Measurements from ENCODE around the gene MYO15A.

Gene MYO15A

DNA sequence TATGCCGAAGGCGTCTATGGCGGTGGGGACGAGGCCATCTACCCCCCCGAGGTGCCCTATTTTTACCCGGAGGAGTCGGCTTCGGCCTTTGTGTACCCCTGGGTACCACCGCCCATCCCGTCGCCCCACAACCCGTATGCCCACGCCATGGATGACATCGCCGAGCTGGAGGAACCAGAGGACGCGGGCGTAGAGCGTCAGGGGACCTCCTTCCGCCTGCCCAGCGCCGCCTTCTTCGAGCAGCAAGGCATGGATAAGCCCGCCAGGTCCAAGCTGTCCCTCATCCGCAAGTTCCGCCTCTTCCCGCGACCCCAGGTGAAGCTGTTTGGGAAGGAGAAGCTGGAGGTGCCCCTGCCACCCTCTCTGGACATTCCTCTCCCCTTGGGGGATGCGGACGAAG is 11.4 kb downstream of the MYO15A start:
- no peaks in the 10 kb centered on the region for H3K4me1 ChIP-seq (ENCODE audit: insufficient read depth, low read length)
- no peaks in the 10 kb centered on the region for H3K36me3 ChIP-seq (ENCODE audit: insufficient read depth, low read depth, low read length)
- no peaks in the 10 kb centered on the region for H3K27me3 ChIP-seq (ENCODE audit: insufficient read depth, low read length)
- no peak overlapping the region for H3K9ac ChIP-seq (ENCODE audit: low read depth, low read length)
- H3K4me3 ChIP-seq (ENCODE audit: low read length), result no peak overlapping the region
- H3K9me3 ChIP-seq (ENCODE audit: insufficient read depth, low read depth, low read length), result no peaks in the 10 kb centered on the region; the same call in 1 of the 2 replicates
- H3K27ac ChIP-seq (ENCODE audit: low read length), result no peak overlapping the region

DNA sequence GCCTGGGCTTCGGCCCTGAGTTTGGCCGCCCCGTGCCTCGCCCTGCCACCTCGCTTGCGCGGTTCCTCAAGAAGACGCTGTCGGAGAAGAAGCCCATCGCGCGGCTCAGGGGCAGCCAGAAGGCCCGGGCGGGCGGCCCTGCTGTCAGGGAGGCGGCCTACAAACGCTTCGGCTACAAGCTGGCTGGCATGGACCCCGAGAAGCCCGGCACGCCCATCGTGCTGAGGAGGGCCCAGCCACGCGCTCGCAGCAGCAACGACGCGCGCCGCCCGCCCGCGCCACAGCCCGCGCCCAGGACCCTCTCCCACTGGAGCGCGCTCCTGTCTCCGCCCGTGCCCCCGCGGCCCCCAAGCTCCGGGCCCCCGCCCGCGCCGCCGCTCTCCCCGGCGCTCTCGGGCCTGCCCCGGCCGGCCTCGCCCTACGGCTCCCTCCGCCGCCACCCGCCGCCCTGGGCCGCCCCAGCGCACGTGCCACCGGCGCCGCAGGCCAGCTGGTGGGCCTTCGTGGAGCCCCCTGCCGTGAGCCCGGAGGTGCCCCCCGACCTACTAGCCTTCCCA is 12.0 kb downstream of the MYO15A start:
- Histone ChIP-seq H3K27ac (ENCODE audit: low read length) (no peak overlapping the region), H3K36me3 (ENCODE audit: insufficient read depth, low read depth, low read length) (no peaks in the 10 kb centered on the region), H3K9ac (ENCODE audit: low read depth, low read length) (no peak overlapping the region)

DNA sequence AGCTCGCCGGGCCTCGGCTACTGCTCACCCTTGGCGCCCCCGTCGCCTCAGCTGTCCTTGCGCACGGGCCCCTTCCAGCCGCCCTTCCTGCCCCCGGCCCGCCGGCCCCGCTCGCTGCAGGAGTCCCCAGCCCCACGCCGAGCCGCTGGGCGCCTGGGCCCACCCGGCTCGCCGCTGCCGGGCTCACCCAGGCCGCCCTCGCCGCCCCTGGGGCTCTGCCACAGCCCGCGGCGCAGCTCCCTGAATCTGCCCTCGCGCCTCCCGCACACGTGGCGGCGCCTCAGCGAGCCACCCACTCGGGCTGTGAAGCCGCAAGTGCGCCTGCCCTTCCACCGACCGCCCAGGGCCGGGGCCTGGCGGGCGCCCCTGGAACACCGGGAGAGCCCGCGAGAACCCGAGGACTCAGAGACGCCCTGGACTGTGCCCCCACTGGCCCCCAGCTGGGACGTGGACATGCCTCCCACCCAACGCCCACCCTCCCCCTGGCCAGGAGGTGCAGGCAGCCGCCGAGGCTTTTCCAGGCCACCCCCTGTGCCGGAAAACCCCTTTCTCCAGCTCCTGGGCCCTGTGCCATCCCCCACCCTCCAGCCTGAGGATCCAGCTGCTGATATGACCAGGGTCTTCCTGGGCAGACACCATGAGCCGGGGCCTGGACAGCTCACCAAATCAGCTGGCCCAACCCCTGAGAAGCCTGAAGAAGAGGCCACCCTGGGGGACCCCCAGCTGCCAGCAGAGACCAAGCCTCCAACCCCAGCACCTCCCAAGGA is 12.8 kb downstream of the MYO15A start:
- H3K4me1 ChIP-seq (ENCODE audit: insufficient read depth, low read length), result no peaks in the 10 kb centered on the region
- no peaks in the 10 kb centered on the region for H3K36me3 ChIP-seq (ENCODE audit: insufficient read depth, low read depth, low read length)
- H3K9ac ChIP-seq (ENCODE audit: low read depth, low read length), result no peak overlapping the region
- H3K4me3 ChIP-seq (ENCODE audit: low read length), result no peak overlapping the region
- no peaks in the 10 kb centered on the region; the same call in 1 of the 2 replicates for H3K9me3 ChIP-seq (ENCODE audit: insufficient read depth, low read depth, low read length)
- no peaks in the 10 kb centered on the region for H3K27me3 ChIP-seq (ENCODE audit: insufficient read depth, low read length)
- no peak overlapping the region for H3K27ac ChIP-seq (ENCODE audit: low read length)

More for the DNA sequence above, 12.0 kb downstream of the MYO15A start:
- Histone ChIP-seq H3K27me3 (ENCODE audit: insufficient read depth, low read length) (no peaks in the 10 kb centered on the region), H3K9me3 (ENCODE audit: insufficient read depth, low read depth, low read length) (no peaks in the 10 kb centered on the region; the same call in 1 of the 2 replicates), H3K4me1 (ENCODE audit: insufficient read depth, low read length) (no peaks in the 10 kb centered on the region), H3K4me3 (ENCODE audit: low read length) (no peak overlapping the region)

GRCh38 chr17:18122990-18123753 is 14.6 kb downstream of the MYO15A start:
- Histone ChIP-seq H3K27me3 (ENCODE audit: insufficient read depth, low read length) (no peaks in the 10 kb centered on the region), H3K36me3 (ENCODE audit: insufficient read depth, low read depth, low read length) (no peaks in the 10 kb centered on the region), H3K4me1 (ENCODE audit: insufficient read depth, low read length) (no peaks in the 10 kb centered on the region), H3K9me3 (ENCODE audit: insufficient read depth, low read depth, low read length) (no peaks in the 10 kb centered on the region; the same call in 1 of the 2 replicates), H3K4me3 (ENCODE audit: low read length) (no peak overlapping the region), H3K27ac (ENCODE audit: low read length) (no peak overlapping the region), H3K9ac (ENCODE audit: low read depth, low read length) (no peak overlapping the region)

DNA sequence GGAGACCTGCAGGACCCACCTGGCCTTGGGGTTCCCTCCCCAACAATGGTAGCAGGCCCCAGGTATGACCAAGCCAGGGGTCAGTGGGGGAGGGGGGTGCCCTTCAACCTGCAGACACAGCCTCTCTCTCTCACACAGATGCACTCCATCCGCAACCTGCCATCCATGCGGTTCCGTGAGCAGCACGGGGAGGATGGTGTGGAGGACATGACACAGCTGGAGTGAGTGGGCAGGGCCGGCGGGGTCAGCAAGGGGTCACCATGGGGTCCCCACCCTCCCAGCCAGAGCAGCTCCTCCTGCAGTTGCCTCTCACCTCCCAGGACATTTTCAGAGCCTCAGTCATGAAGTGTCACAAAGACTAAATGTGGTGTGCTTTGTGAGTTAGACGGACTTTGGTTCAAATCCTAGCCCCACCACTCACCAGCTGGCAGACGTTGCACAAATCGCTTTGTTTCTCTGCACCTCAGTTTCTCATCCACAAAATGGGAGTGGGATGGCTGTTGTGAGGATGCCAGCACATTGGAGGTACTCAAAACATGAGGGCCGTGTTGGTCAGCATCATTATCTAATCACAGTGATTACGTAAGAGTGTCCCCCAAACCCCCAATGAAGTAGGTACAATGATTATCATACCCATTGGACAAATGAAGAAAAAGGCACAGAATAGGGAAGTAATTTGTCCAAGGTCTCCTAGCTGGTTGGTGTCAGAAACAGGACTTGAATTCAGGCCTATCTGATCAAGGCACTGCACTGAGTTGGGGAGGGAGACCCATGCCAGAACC is 16.0 kb downstream of the MYO15A start:
- no peaks in the 10 kb centered on the region for H3K4me1 ChIP-seq (ENCODE audit: insufficient read depth, low read length)
- no peaks in the 10 kb centered on the region; the same call in 1 of the 2 replicates for H3K9me3 ChIP-seq (ENCODE audit: insufficient read depth, low read depth, low read length)
- no peaks in the 10 kb centered on the region for H3K36me3 ChIP-seq (ENCODE audit: insufficient read depth, low read depth, low read length)
- H3K4me3 ChIP-seq (ENCODE audit: low read length), result no peak overlapping the region
- no peak overlapping the region for H3K27ac ChIP-seq (ENCODE audit: low read length)
- no peak overlapping the region for H3K9ac ChIP-seq (ENCODE audit: low read depth, low read length)
- H3K27me3 ChIP-seq (ENCODE audit: insufficient read depth, low read length), result no peaks in the 10 kb centered on the region; the same call in 1 of the 2 replicates

DNA sequence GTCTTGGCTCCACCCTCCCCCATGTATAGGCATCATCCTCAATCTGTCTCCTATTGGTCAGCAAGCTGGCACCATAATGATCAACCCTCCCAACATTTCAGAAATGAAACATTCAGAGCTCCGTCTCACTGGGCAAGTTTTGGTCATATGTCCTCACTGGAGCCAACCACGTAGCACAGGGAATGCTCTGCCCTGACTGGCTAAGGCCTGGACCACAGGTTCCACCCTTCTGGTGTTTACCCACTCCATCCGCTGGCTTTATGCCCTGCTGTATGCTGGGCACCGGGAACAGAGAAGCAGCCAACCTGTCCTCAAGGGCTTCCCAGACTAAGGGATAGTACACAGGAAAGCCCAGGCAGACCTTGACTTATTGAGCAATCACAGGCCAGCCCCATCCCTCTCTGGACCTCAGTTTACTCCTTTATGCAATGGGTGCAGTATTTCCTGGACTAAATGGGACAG is 20.5 kb downstream of the MYO15A start:
- Histone ChIP-seq H3K27me3 (ENCODE audit: insufficient read depth, low read length) (no peaks in the 10 kb centered on the region; the same call in 1 of the 2 replicates), H3K9ac (ENCODE audit: low read depth, low read length) (no peak overlapping the region), H3K36me3 (ENCODE audit: insufficient read depth, low read depth, low read length) (no peaks in the 10 kb centered on the region), H3K9me3 (ENCODE audit: insufficient read depth, low read depth, low read length) (no peaks in the 10 kb centered on the region), H3K27ac (ENCODE audit: low read length) (no peak overlapping the region), H3K4me3 (ENCODE audit: low read length) (no peak overlapping the region), H3K4me1 (ENCODE audit: insufficient read depth, low read length) (no peaks in the 10 kb centered on the region)

GRCh38 chr17:18132711-18133110 is 24.2 kb downstream of the MYO15A start:
- H3K9ac ChIP-seq (ENCODE audit: low read depth, low read length), result no peak overlapping the region
- H3K9me3 ChIP-seq (ENCODE audit: insufficient read depth, low read depth, low read length), result no peaks in the 10 kb centered on the region
- no peaks in the 10 kb centered on the region for H3K4me1 ChIP-seq (ENCODE audit: insufficient read depth, low read length)
- no peaks in the 10 kb centered on the region for H3K36me3 ChIP-seq (ENCODE audit: insufficient read depth, low read depth, low read length)
- no peak overlapping the region for H3K4me3 ChIP-seq (ENCODE audit: low read length)
- no peak overlapping the region for H3K27ac ChIP-seq (ENCODE audit: low read length)
- H3K27me3 ChIP-seq (ENCODE audit: insufficient read depth, low read length), result no peaks in the 10 kb centered on the region; the same call in 1 of the 2 replicates

DNA sequence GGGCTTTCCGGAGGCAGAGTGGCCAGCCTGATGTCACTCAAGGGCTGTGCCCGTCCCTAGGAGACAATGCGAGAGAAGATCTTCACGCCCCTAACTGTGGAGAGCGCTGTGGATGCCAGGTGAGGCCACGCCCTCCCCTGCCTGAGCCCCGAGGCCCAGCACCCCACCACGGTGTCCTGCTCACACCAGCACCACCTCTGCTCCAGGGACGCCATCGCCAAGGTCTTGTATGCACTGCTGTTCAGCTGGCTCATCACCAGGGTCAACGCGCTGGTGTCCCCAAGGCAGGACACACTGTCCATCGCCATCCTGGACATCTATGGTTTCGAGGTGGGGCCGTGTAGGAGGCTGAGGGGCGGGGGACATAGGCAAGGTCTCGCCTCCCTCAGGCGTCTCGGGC is 27.8 kb downstream of the MYO15A start:
- Histone ChIP-seq H3K9me3 (ENCODE audit: insufficient read depth, low read depth, low read length) (no peaks in the 10 kb centered on the region), H3K4me1 (ENCODE audit: insufficient read depth, low read length) (no peaks in the 10 kb centered on the region), H3K27me3 (ENCODE audit: insufficient read depth, low read length) (no peaks in the 10 kb centered on the region), H3K9ac (ENCODE audit: low read depth, low read length) (no peak overlapping the region), H3K36me3 (ENCODE audit: insufficient read depth, low read depth, low read length) (no peaks in the 10 kb centered on the region), H3K4me3 (ENCODE audit: low read length) (no peak overlapping the region), H3K27ac (ENCODE audit: low read length) (no peak overlapping the region)

DNA sequence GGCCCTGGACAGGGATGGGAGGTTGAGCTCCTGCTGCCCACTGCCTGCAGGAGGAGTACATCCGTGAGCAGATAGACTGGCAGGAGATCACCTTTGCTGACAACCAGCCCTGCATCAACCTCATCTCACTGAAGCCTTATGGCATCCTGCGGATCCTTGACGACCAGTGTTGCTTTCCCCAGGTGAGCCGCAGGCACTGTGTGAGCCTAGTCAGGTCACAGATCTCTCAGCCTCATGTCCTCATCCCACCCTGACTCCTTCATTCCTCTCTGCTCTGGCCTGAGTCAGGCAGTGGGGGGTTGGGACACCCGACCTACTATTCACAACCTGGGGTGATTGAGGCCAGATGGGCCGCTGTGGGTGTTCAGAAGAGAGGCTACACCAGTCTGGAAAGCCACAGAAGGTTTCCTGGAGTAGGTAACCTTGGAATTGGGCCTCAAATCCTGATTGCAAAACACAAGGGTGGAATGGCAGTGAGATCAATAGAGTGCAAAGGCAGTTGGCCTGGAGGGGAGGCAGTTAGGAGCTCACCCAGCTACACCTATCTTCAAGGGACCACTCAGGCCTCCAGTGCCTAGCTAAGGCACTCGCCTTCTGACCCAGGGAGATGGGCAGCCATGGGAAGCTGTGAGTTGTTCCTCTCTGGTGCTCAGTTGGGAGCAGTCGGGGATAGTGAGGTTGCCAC is 29.7 kb downstream of the MYO15A start:
- no peak overlapping the region for H3K4me3 ChIP-seq (ENCODE audit: low read length)
- H3K4me1 ChIP-seq (ENCODE audit: insufficient read depth, low read length), result no peaks in the 10 kb centered on the region; the same call in 1 of the 2 replicates
- no peaks in the 10 kb centered on the region for H3K27me3 ChIP-seq (ENCODE audit: insufficient read depth, low read length)
- H3K9me3 ChIP-seq (ENCODE audit: insufficient read depth, low read depth, low read length), result no peaks in the 10 kb centered on the region
- no peak overlapping the region for H3K27ac ChIP-seq (ENCODE audit: low read length)
- H3K9ac ChIP-seq (ENCODE audit: low read depth, low read length), result no peak overlapping the region
- H3K36me3 ChIP-seq (ENCODE audit: insufficient read depth, low read depth, low read length), result no peaks in the 10 kb centered on the region

- no peaks in the 10 kb centered on the region; the same call in 1 of the 2 replicates for H3K4me1 ChIP-seq (ENCODE audit: insufficient read depth, low read length)
- H3K9ac ChIP-seq (ENCODE audit: low read depth, low read length), result no peak overlapping the region
- H3K36me3 ChIP-seq (ENCODE audit: insufficient read depth, low read depth, low read length), result no peaks in the 10 kb centered on the region
- H3K4me3 ChIP-seq (ENCODE audit: low read length), result no peak overlapping the region
- H3K27me3 ChIP-seq (ENCODE audit: insufficient read depth, low read length), result no peaks in the 10 kb centered on the region
- no peaks in the 10 kb centered on the region for H3K9me3 ChIP-seq (ENCODE audit: insufficient read depth, low read depth, low read length)
- H3K27ac ChIP-seq (ENCODE audit: low read length), result no peak overlapping the region
Observed at GRCh38 chr17:18139092-18139491, 30.5 kb downstream of the MYO15A start.

DNA sequence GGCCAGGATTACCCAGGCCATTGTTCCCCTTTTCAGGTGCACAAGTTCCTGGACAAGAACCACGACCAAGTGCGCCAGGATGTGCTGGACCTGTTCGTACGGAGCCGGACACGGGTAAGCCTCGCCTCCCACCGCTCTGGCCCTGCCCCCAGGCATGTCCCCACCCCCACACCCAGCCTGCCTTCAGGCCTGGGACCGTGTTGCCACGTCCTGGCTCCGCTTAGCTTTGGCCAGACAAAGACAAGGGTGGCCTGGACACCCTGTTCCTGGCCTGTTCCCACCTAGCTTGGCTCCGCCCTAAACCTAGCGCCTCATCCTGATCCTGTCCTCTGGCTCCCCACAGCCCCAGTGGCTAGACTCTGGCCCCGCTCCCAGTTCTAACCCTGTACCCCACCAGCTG is 30.9 kb downstream of the MYO15A start:
- H3K27ac ChIP-seq (ENCODE audit: low read length), result no peak overlapping the region
- H3K4me3 ChIP-seq (ENCODE audit: low read length), result no peak overlapping the region
- no peaks in the 10 kb centered on the region for H3K36me3 ChIP-seq (ENCODE audit: insufficient read depth, low read depth, low read length)
- no peaks in the 10 kb centered on the region for H3K9me3 ChIP-seq (ENCODE audit: insufficient read depth, low read depth, low read length)
- no peaks in the 10 kb centered on the region for H3K27me3 ChIP-seq (ENCODE audit: insufficient read depth, low read length)
- H3K9ac ChIP-seq (ENCODE audit: low read depth, low read length), result no peak overlapping the region
- H3K4me1 ChIP-seq (ENCODE audit: insufficient read depth, low read length), result no peaks in the 10 kb centered on the region; the same call in 1 of the 2 replicates
